Measurements from ENCODE around the gene PHACTR2.

Gene PHACTR2

DNA sequence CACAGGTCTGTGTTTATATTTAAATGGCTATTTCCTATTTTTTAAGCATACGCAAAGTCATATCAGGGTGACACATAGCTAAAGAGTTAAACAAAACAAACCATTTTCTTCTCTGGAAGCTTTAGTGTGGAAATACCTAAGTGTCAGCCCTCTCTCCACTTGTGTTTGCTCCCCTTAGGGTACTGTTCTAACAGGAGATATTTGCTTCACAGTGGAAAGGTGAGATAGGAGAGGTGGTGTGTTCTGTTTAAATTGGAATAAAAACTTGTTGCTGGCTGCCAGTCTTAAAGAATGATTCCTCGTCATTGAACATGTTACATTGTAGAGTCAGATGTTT lies 18.9 kb downstream of the PHACTR2 start:
- no peak for DNase-seq (ENCODE audit: insufficient read length, low spot score)
- FAIRE-seq, result no peak

GRCh38 chr6:143697076-143697800 lies 19.5 kb downstream of the PHACTR2 start:
- FAIRE-seq, result no peak
- no peak for DNase-seq (ENCODE audit: insufficient read length, low spot score)

GRCh38 chr6:143698329-143698728 lies 20.6 kb downstream of the PHACTR2 start:
- FAIRE-seq (no peak), DNase-seq (ENCODE audit: insufficient read length, low spot score) (no peak)

GRCh38 chr6:143698759-143699429 lies 21.1 kb downstream of the PHACTR2 start:
- DNase-seq (ENCODE audit: insufficient read length, low spot score) (no peak), FAIRE-seq (no peak)

GRCh38 chr6:143699430-143699825 lies 21.7 kb downstream of the PHACTR2 start:
- DNase-seq (ENCODE audit: insufficient read length, low spot score) (no peak), FAIRE-seq (no peak)

DNA sequence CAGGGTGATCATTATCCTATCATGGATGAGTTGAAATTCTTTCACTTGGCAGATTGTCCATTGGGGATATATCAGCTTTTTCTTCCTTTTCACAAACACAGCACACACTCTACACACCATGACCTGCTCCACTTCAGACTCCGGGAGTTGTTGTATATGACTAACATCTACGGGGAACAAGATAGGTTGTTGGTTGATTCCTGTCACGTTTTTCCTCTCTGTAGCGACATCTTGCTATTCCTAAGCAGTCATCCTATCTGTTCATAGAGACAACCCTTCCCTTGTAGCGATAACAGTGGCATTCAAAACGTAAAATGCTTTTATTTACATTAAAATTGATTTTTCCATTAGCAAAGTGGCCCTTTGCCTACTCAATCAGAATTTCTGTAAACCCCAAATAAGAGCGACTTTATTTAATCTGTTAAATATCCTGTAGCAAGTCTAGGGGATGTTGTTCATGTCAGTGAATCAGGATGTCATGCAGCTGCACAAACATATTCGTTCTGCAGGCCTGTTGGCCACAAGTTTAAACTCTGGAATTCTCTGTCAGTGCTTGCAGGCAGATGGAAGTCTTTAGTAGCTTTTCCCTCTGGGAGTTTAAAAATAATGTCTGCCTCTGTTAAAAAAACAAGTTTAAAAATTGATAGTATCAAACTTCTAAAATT lies 23.1 kb downstream of the PHACTR2 start:
- FAIRE-seq (no peak), DNase-seq (ENCODE audit: insufficient read length, low spot score) (no peak)

GRCh38 chr6:143701349-143702234 lies 23.8 kb downstream of the PHACTR2 start:
- no peak for DNase-seq (ENCODE audit: insufficient read length, low spot score)
- no peak for FAIRE-seq

DNA sequence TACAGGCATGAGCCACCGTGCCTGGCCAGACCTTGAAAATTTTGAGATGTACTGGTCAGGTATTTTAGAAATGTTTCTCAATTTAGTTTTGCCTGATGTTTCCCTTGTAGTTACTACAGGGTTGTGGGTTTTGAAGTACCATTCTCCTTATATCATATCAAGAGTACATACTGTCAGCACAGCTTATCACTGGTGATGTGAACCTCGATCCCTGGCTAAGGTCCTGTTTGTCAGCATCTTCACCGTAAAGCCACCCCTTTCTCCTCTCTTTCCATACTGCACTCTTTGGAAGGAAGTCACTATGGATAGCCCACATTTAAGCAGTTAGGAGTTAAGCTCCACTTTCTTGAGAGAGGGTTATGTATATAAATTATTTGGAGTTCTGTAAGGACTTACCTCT lies 27.8 kb downstream of the PHACTR2 start:
- DNase-seq (ENCODE audit: insufficient read length, low spot score) (no peak), FAIRE-seq (no peak)

GRCh38 chr6:143707697-143708096 lies 29.9 kb downstream of the PHACTR2 start:
- no peak for FAIRE-seq
- no peak for DNase-seq (ENCODE audit: insufficient read length, low spot score)

DNA sequence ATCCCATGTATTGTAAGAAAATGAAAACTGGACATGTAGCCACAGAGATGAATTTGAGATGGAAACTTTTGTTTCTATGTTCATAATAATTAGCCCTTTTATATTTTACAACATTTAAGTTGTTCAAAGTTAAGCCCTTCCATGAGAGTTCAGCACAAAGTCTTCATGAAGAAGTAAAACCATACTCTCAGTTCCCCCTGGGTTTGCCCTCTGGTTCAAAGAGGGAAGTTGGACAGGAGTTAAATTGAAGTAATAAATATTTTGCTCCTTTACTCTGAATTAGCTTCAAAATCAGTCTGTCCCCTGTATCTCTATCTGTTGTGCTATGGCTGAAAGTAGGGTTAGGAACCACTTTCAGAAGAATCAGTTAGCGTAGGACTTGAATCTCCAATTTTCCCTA lies 31.1 kb downstream of the PHACTR2 start:
- no peak for DNase-seq (ENCODE audit: insufficient read length, low spot score)
- no peak for FAIRE-seq

- no peak for FAIRE-seq
- no peak for DNase-seq (ENCODE audit: insufficient read length, low spot score)
Measured at GRCh38 chr6:143711714-143712113, 33.9 kb downstream of the PHACTR2 start.

DNA sequence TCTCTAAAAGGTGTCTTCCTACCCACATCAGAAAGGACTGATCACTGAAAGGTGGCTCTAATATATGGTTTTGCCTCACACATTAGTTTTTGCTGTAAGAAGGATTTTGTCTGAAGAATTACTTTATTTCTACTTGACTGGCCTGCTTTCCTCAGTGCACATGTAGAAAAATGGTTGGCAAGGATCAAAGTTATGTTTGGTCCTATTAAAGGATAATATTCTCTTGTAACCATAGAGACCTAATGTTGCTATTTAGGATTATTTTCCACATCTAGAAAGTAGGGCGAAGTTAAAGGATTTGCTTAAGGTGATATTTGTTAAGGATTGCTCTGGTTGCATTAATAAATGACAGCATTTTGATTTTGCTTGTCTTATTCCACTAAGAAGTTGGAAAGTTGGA lies 40.7 kb downstream of the PHACTR2 start:
- no peak for FAIRE-seq

GRCh38 chr6:143721642-143722041 lies 43.9 kb downstream of the PHACTR2 start:
- no peak for FAIRE-seq
- DNase-seq (ENCODE audit: insufficient read length, low spot score), result no peak

More for the DNA sequence above, 40.7 kb downstream of the PHACTR2 start:
- DNase-seq (ENCODE audit: insufficient read length, low spot score), result no peak

GRCh38 chr6:143724876-143725275 lies 47.1 kb downstream of the PHACTR2 start:
- no peak for DNase-seq (ENCODE audit: insufficient read length, low spot score)
- no peak for FAIRE-seq

- no peak for FAIRE-seq
- DNase-seq (ENCODE audit: insufficient read length, low spot score), result no peak
Measured at GRCh38 chr6:143726015-143726647, 48.4 kb downstream of the PHACTR2 start.

GRCh38 chr6:143727035-143727434 lies 49.3 kb downstream of the PHACTR2 start:
- no peak for FAIRE-seq
- no peak for DNase-seq (ENCODE audit: insufficient read length, low spot score)

DNA sequence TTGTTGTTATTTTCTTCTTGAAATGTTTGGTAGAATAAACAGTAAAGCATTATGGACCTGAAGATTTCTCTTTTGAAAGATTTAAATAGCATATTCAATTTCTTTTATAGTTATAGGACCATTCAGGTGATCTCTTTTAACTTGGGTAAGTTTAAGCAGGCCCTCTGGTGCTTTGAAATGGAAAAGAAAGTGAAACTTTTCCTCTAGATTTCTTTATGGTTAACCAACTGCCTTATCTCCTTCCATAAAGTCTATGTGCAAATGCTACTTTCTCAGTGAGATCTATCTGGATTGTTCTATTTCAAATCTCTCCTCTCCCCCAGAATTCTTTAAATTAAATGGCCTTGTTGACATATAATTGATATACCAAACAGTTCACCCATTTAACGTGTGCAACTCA lies 54.0 kb downstream of the PHACTR2 start:
- DNase-seq (ENCODE audit: insufficient read length, low spot score), result no peak
- no peak for FAIRE-seq

DNA sequence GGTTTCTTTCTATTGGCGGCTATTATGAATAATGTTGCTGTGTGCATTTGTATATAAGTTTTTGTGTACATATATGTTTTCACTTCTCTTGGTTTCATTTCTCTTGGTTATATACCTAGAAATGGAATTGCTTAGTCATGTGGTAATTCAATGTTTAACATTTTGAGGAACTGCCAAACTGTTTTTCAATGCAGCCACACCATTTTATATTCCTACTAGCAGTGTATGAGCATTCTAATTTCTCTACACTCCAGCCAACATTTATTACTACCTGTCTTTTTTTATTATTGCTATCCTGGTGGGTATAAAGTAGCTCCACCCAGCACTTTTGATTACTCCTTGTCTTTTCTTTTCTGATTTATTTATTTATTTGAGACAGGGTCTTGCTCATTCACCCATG lies 54.8 kb downstream of the PHACTR2 start:
- DNase-seq (ENCODE audit: insufficient read length, low spot score) (no peak), FAIRE-seq (no peak)

- DNase-seq (ENCODE audit: insufficient read length, low spot score) (no peak), FAIRE-seq (no peak)
Measured at GRCh38 chr6:143733510-143733909, 55.7 kb downstream of the PHACTR2 start.

- FAIRE-seq (no peak), DNase-seq (ENCODE audit: insufficient read length, low spot score) (no peak)
Measured at GRCh38 chr6:143734641-143735063, 56.9 kb downstream of the PHACTR2 start.

Measured in GM19239 (cell line).